NCI-H748 (cell line): ENCODE results near the gene SHROOM2.

ENCODE experiments used
- DNase-seq: peaks from one replicate; lab custom pipeline; 2025; ENCODE audit not compliant: unreplicated experiment; lab: John Stamatoyannopoulos, UW

SHROOM2 gene

GRCh38 chrX:9862953-9863352, 76.7 kb downstream of the SHROOM2 start:
- no peak for DNase-seq

GRCh38 chrX:9864011-9864410, 77.8 kb downstream of the SHROOM2 start:
- no peak for DNase-seq

GRCh38 chrX:9865804-9866472, 79.7 kb downstream of the SHROOM2 start:
- DNase-seq = no peak

GRCh38 chrX:9866633-9867032, 80.4 kb downstream of the SHROOM2 start:
- no peak for DNase-seq

- DNase-seq = no peak
These were observed 81.0 kb downstream of the SHROOM2 start for GRCh38 chrX:9867226-9867625.

GRCh38 chrX:9867753-9868152, 81.5 kb downstream of the SHROOM2 start:
- DNase-seq = no peak

GRCh38 chrX:9871701-9872268, 85.6 kb downstream of the SHROOM2 start:
- no peak for DNase-seq

- DNase-seq = no peak
These were observed 87.1 kb downstream of the SHROOM2 start for GRCh38 chrX:9873360-9873759.

- DNase-seq = peak; percentile 51
These were observed 87.7 kb downstream of the SHROOM2 start for GRCh38 chrX:9873952-9874351.

- DNase-seq = no peak
These were observed 88.3 kb downstream of the SHROOM2 start for GRCh38 chrX:9874483-9874882.

- no peak for DNase-seq
These were observed 89.6 kb downstream of the SHROOM2 start for GRCh38 chrX:9875801-9876200.

- DNase-seq = no peak
These were observed 90.0 kb downstream of the SHROOM2 start for GRCh38 chrX:9876201-9876600.

- no peak for DNase-seq
These were observed 92.1 kb downstream of the SHROOM2 start for GRCh38 chrX:9878146-9878820.

- DNase-seq = no peak
These were observed 94.0 kb downstream of the SHROOM2 start for GRCh38 chrX:9880237-9880636.

- no peak for DNase-seq
These were observed 94.6 kb downstream of the SHROOM2 start for GRCh38 chrX:9880870-9881269.

GRCh38 chrX:9882669-9883446, 96.6 kb downstream of the SHROOM2 start:
- DNase-seq = no peak

GRCh38 chrX:9884031-9884779, 98.0 kb downstream of the SHROOM2 start:
- DNase-seq = peak; percentile 6

GRCh38 chrX:9885150-9885549, 98.9 kb downstream of the SHROOM2 start:
- DNase-seq = peak; percentile 57

GRCh38 chrX:9887659-9888297, 101.5 kb downstream of the SHROOM2 start:
- no peak for DNase-seq

GRCh38 chrX:9888953-9889470, 102.8 kb downstream of the SHROOM2 start:
- no peak for DNase-seq
